ENCODE measurements around the gene IGFLR1. TPM values are rescaled to one million over a fixed set of nuclear protein-coding genes. Genes with fewer than 3 reads are reported as not detected.

Gene IGFLR1
- total and polyA plus RNA-seq, 9 of the 15 experiments (the other 6 are each of a cell fraction or from before 2014, with no cell fraction given) = 1.0 to 14.3 (median 4.6) TPM

- TF ChIP-seq CEBPG (CRISPR knock-in tag; IDR thresholded peaks at IDR 0.05) (peak; percentile 95), CEBPG (tag; conservative IDR thresholded peaks at IDR 0.05 in 1 of 2, IDR thresholded peaks at IDR 0.05 in 1 of 2) (peak; percentile 96), GTF2A2 (tag; IDR thresholded peaks at IDR 0.05) (no peak), TFAP4 (CRISPR knock-in tag; IDR thresholded peaks at IDR 0.05; ENCODE audit: borderline replicate concordance) (peak; percentile 63; the same call in 1 of the 2 replicates), YY1 (IDR thresholded peaks at IDR 0.05; ENCODE audit: borderline replicate concordance in 1 of 3, control insufficient read depth in 1 of 3, extremely low read depth in 1 of 3, insufficient read depth in 3 of 3, insufficient read length in 1 of 3, insufficient replicate concordance in 2 of 3, low read depth in 1 of 3, low read length in 2 of 3) (peak in 1 of 3 experiments; percentile 17), KLF1 (tag; IDR thresholded peaks at IDR 0.05) (peak; percentile 25; the same call in 1 of the 2 replicates), PKNOX1 (IDR thresholded peaks at IDR 0.05) (peak; percentile 100), TAF15 (IDR thresholded peaks at IDR 0.05; ENCODE audit: low read depth, low read length) (no peak), CHD2 (IDR thresholded peaks at IDR 0.05; ENCODE audit: low read depth, low read length) (peak; percentile 98), ETV1 (tag; conservative IDR thresholded peaks at IDR 0.05; ENCODE audit: low read depth) (peak; percentile 57; the same call in 1 of the 2 replicates), GABPA (tag; conservative IDR thresholded peaks at IDR 0.05; ENCODE audit: low read depth) (peak; percentile 96), KLF16 (IDR thresholded peaks at IDR 0.05) (no peak), ATF7 (IDR thresholded peaks at IDR 0.05) (peak; percentile 83), POU5F1 (IDR thresholded peaks at IDR 0.05; ENCODE audit: borderline replicate concordance, low read depth, low read length, partially characterized antibody) (peak; percentile 84), TRIM25 (IDR thresholded peaks at IDR 0.05; ENCODE audit: borderline replicate concordance) (0 out of 2 replicates have a peak, but pooled peaks have one; percentile 38), IRF9 (tag; IDR thresholded peaks at IDR 0.05) (peak; percentile 48; the same call in 1 of the 2 replicates), ZNF12 (CRISPR knock-in tag; IDR thresholded peaks at IDR 0.05) (0 out of 2 replicates have a peak, but pooled peaks have one; percentile 43), ZNF431 (CRISPR knock-in tag; IDR thresholded peaks at IDR 0.05) (no peak), ELF2 (CRISPR knock-in tag; IDR thresholded peaks at IDR 0.05) (0 out of 2 replicates have a peak, but pooled peaks have one; percentile 63), FOXJ3 (CRISPR knock-in tag; IDR thresholded peaks at IDR 0.05) (no peak)
These were observed 6.1 kb upstream of the IGFLR1 start, which contains the start of gene LIN37 (continued) for GRCh38 chr19:35748106-35749020.
